ENCODE data around the gene ZNF275. TPM values are rescaled to one million over a fixed set of nuclear protein-coding genes. Genes with fewer than 3 reads are reported as not detected.
"Not testable (repeated sequence)": the region's sequence is repeated elsewhere in the genome, so short reads cannot be mapped to it uniquely, and the experiment has no call there.

ZNF275 gene
- total and polyA plus RNA-seq, 2 of the 8 experiments (the other 6 are each of a cell fraction or from before 2014, with no cell fraction given) = 8.2 to 9.1 TPM

GRCh38 chrX:153320047-153320443 lies 13.9 kb upstream of the ZNF275 start:
- not testable (repeated sequence) for FAIRE-seq

More at GRCh38 chrX:153320047-153320443, 13.9 kb upstream of the ZNF275 start:
- CTCF ChIA-PET (ENCODE audit: partially characterized antibody); H2BK5ac ChIP-seq (ENCODE audit: low read depth, low read length); H4K5ac ChIP-seq (ENCODE audit: insufficient read length, low read depth, low read length); H2AK5ac ChIP-seq (ENCODE audit: low read depth, low read length); H2BK20ac ChIP-seq (ENCODE audit: low read length); H2BK12ac ChIP-seq (ENCODE audit: low read depth, low read length); POLR2A ChIA-PET (ENCODE audit: partially characterized antibody); H3K79me2 ChIP-seq (ENCODE audit: control insufficient read depth in 1 of 2, insufficient read depth in 2 of 2, low read length in 2 of 2); H4K8ac ChIP-seq (ENCODE audit: extremely low read depth, insufficient read depth, low read length); H3K36me3 ChIP-seq (ENCODE audit: control insufficient read depth in 2 of 4, insufficient read depth in 4 of 4, low read length in 3 of 4); H2BK120ac ChIP-seq (replicated peaks; ENCODE audit: low read depth, low read length); H4K20me1 ChIP-seq (replicated peaks in 1 of 2; ENCODE audit: control insufficient read depth in 1 of 2, insufficient read depth in 2 of 2, low read length in 2 of 2); H3K14ac ChIP-seq (ENCODE audit: insufficient read length); DNase-seq (ENCODE audit: low read depth in 1 of 2, low spot score in 2 of 2); H4K91ac ChIP-seq (replicated peaks; ENCODE audit: insufficient read length, low read length); H3K23me2 ChIP-seq (ENCODE audit: low read depth, low read length); H2AFZ ChIP-seq (ENCODE audit: low read length); H3K23ac ChIP-seq (ENCODE audit: insufficient read length); H2BK15ac ChIP-seq (ENCODE audit: low read length); H3K4ac ChIP-seq (replicated peaks; ENCODE audit: insufficient read length, low read depth, low read length); H3K4me3 ChIP-seq (ENCODE audit: extremely low read depth in 1 of 4, insufficient read depth in 2 of 4, low read depth in 3 of 4, low read length in 4 of 4); H3K4me2 ChIP-seq (ENCODE audit: insufficient read depth in 1 of 2, low read depth in 2 of 2, low read length in 2 of 2); H3K4me1 ChIP-seq (replicated peaks in 1 of 4; ENCODE audit: control insufficient read depth in 3 of 4, insufficient read depth in 4 of 4, low read length in 3 of 4); H3K27ac ChIP-seq (ENCODE audit: low read depth, low read length); H3K79me1 ChIP-seq (ENCODE audit: low read depth, low read length); H3K18ac ChIP-seq (ENCODE audit: extremely low read depth, low read length); H3K9ac ChIP-seq (replicated peaks in 1 of 4; ENCODE audit: extremely low read depth in 1 of 4, low read depth in 3 of 4, low read length in 3 of 4); H3K9me3 ChIP-seq (ENCODE audit: insufficient read depth in 2 of 2, low read depth in 1 of 2, low read length in 1 of 2); H3K56ac ChIP-seq (replicated peaks; ENCODE audit: insufficient read length, low read depth, low read length): not testable (repeated sequence)
- 83% methylated on average over 1 of the region's 1 CpG; no CpG with 5 or more reads in 1 of the 2 experiments for WGBS, 2 experiments (ENCODE audit: extremely low coverage in 1 of 2, insufficient coverage in 1 of 2, insufficient read length in 1 of 2, insufficient replicate concordance in 2 of 2, low coverage in 1 of 2, low lambda C conversion rate in 2 of 2, missing lambda C conversion rate in 1 of 2)
- H3K27me3 ChIP-seq (replicated peaks in 1 of 4; ENCODE audit: control insufficient read depth in 3 of 4, extremely low read depth in 1 of 4, insufficient read depth in 3 of 4, low read length in 3 of 4) = peaks cover 0 to 11% (median 9%) of the 10 kb centered on the region in 4 experiments; a peak in 5 of 7 replicates

Data from H1 (cell line).